HepG2 (cell line): ENCODE results near the gene DIPK1A. TPM values are rescaled to one million over a fixed set of nuclear protein-coding genes. Genes with fewer than 3 reads are reported as not detected.

Source experiments
- AHR ChIP-seq: IDR thresholded peaks from 2 replicates; pipeline ENCODE4 v1.6.1; 2018; ENCODE audit warnings: missing genetic modification reagents, missing compliant biosample characterization
- ELF3 ChIP-seq: IDR thresholded peaks from 2 replicates; pipeline ENCODE4 v1.6.1; 2016; ENCODE audit warnings: missing genetic modification reagents, missing compliant biosample characterization
- FOXO1 ChIP-seq: sonication (generic); formaldehyde crosslinking; IDR thresholded peaks from 2 replicates; pipeline ENCODE4 v1.4.0; 2020; ENCODE audit warnings: missing genetic modification reagents
- ISL2 ChIP-seq: sonication (generic); formaldehyde crosslinking; IDR thresholded peaks from 2 replicates; pipeline ENCODE4 v1.5.0; 2020; ENCODE audit warnings: missing genetic modification reagents
- JUNB ChIP-seq: sonication (generic); formaldehyde crosslinking; IDR thresholded peaks from 2 replicates; pipeline ENCODE4 v1.8.0; 2022; ENCODE audit warnings: missing genetic modification reagents, mild to moderate bottlenecking, borderline replicate concordance
- KLF15 ChIP-seq: sonication (generic); formaldehyde crosslinking; IDR thresholded peaks from 2 replicates; pipeline ENCODE4 v1.8.1; 2023; ENCODE audit warnings: borderline replicate concordance, mild to moderate bottlenecking, inconsistent platforms, missing genetic modification reagents, mixed read lengths
- NFKBIZ ChIP-seq: IDR thresholded peaks from 2 replicates; pipeline ENCODE4 v1.6.1; 2018; ENCODE audit warnings: missing genetic modification reagents, missing compliant biosample characterization
- RARA ChIP-seq: IDR thresholded peaks from 2 replicates; pipeline ENCODE4 v1.6.1; 2016; ENCODE audit warnings: missing genetic modification reagents, missing compliant biosample characterization
- YY1 ChIP-seq: IDR thresholded peaks from 2 replicates; pipeline ENCODE4 v1.6.1; 2011; ENCODE audit warnings: low read length, low read depth, moderate library complexity, mild to moderate bottlenecking; ENCODE audit not compliant: insufficient read depth, insufficient replicate concordance
- ZFP82 ChIP-seq: sonication (generic); formaldehyde crosslinking; IDR thresholded peaks from 2 replicates; pipeline ENCODE4 v1.5.1; 2020; ENCODE audit warnings: mild to moderate bottlenecking, missing genetic modification reagents, borderline replicate concordance
- ZNF124 ChIP-seq: sonication (generic); formaldehyde crosslinking; IDR thresholded peaks from 2 replicates; pipeline ENCODE4 v1.4.0; 2020; ENCODE audit warnings: missing genetic modification reagents
- ZNF264 ChIP-seq: sonication (generic); formaldehyde crosslinking; IDR thresholded peaks from 2 replicates; pipeline ENCODE4 v1.4.0; 2020; ENCODE audit warnings: missing genetic modification reagents
- ZNF317 ChIP-seq: sonication (generic); formaldehyde crosslinking; IDR thresholded peaks from 2 replicates; pipeline ENCODE4 v1.5.0; 2020; ENCODE audit warnings: mild to moderate bottlenecking, missing genetic modification reagents
- ZNF44 ChIP-seq: sonication (generic); formaldehyde crosslinking; IDR thresholded peaks from 2 replicates; pipeline ENCODE4 v1.5.1; 2020; ENCODE audit warnings: mild to moderate bottlenecking, missing genetic modification reagents
- ZNF670 ChIP-seq: sonication (generic); formaldehyde crosslinking; IDR thresholded peaks from 2 replicates; pipeline ENCODE4 v1.8.0; 2022; ENCODE audit warnings: mild to moderate bottlenecking, missing genetic modification reagents, borderline replicate concordance
- polyA plus RNA-seq, 8 experiments: library from polyadenylated mRNA; depleted of rRNA in 3 of 8; stranded (reverse) in 7 of 8; unstranded in 1 of 8; fragments of >200 nt; fragmentation: Illumina TruSeq in 4 of 8; extraction: Trizol in 4 of 8; gene quantifications; 2 replicates each; pipeline versions ENCODE4 v1.2.1 to v1.2.3, GENCODE V29; 2011 to 2016; ENCODE audit warnings: low read depth in 4 of 8, missing spikeins in 1 of 8, mixed read lengths in 1 of 8; ENCODE audit not compliant: insufficient read depth in 1 of 8
- total RNA-seq, 5 experiments: library from RNA; depleted of rRNA; stranded (reverse); fragments of >200 nt; fragmentation: Illumina TruSeq; extraction: Trizol; gene quantifications; 2 replicates each; pipeline ENCODE4 v1.2.3, GENCODE V29; 2016; ENCODE audit warnings: low read depth in 1 of 5
- TF ChIP-seq, protein P1 (sequence below): fragments of 450-650 bp; IDR thresholded peaks from 2 replicates; pipeline ENCODE4 v1.6.1; 2017
- TF ChIP-seq, protein P2 (sequence below): sonication (generic); formaldehyde crosslinking; IDR thresholded peaks from 2 replicates; pipeline ENCODE4 v1.8.0; 2022; ENCODE audit warnings: missing genetic modification reagents, mild to moderate bottlenecking, moderate library complexity, borderline replicate concordance
- TF ChIP-seq, protein P3 (sequence below): conservative IDR thresholded peaks from 2 replicates; pipeline ENCODE4 v1.6.1; 2018; ENCODE audit warnings: missing genetic modification reagents
- TF ChIP-seq, protein P4 (sequence below): sonication (generic); formaldehyde crosslinking; IDR thresholded peaks from 2 replicates; pipeline ENCODE4 v1.5.1; 2020; ENCODE audit warnings: mild to moderate bottlenecking, missing genetic modification reagents
- TF ChIP-seq, protein P5 (sequence below): sonication (generic); formaldehyde crosslinking; IDR thresholded peaks from 2 replicates; pipeline ENCODE4 v1.4.0; 2020; ENCODE audit warnings: missing genetic modification reagents

DIPK1A gene
- total and polyA plus RNA-seq, 2 of the 13 experiments (the other 11 are each of a cell fraction or from before 2014, with no cell fraction given), result 8.4 TPM

DNA sequence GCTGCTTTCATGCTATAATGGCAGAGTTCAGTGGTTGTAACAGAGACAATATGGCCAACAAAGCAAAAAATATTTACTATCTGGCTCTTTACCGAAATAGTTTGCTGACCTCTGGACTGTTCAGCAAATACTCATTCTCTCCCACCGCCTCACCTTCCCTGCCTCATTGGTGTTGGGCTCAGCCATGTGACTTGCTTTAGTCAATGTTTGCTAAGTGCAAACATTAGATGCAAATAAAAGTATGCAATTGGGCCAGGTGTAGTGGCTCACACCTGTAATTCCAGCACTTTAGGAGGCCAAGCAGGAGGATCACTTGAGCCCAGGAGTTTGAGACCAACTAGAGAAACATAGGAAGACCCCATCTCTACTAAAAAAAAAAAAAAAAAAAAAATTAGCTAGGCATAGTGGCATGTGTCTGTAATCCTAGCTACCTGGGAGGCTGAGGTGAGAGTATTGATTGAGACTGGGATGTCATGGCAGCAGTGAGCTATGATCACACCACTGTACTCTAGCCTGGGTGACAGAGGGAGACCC is 74.3 kb downstream of the DIPK1A start (continued):
- TF ChIP-seq, protein P1, sequence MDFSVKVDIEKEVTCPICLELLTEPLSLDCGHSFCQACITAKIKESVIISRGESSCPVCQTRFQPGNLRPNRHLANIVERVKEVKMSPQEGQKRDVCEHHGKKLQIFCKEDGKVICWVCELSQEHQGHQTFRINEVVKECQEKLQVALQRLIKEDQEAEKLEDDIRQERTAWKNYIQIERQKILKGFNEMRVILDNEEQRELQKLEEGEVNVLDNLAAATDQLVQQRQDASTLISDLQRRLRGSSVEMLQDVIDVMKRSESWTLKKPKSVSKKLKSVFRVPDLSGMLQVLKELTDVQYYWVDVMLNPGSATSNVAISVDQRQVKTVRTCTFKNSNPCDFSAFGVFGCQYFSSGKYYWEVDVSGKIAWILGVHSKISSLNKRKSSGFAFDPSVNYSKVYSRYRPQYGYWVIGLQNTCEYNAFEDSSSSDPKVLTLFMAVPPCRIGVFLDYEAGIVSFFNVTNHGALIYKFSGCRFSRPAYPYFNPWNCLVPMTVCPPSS, result no peak
- TF ChIP-seq YY1 (no peak), KLF15 (no peak), ZNF264 (CRISPR knock-in tag) (peak; percentile 64; the same call in 1 of the 2 replicates), ZNF317 (CRISPR knock-in tag) (0 out of 2 replicates have a peak, but pooled peaks have one; percentile 2), ZNF670 (CRISPR knock-in tag) (no peak), NFKBIZ (CRISPR knock-in tag) (no peak), AHR (CRISPR knock-in tag) (no peak), FOXO1 (CRISPR knock-in tag) (peak; percentile 85; the same call in 1 of the 2 replicates), ZFP82 (CRISPR knock-in tag) (no peak), JUNB (CRISPR knock-in tag) (no peak), ELF3 (CRISPR knock-in tag) (peak; percentile 14; the same call in 1 of the 2 replicates), ZNF44 (CRISPR knock-in tag) (no peak), ZNF124 (0 out of 2 replicates have a peak, but pooled peaks have one; percentile 26), RARA (peak; percentile 76), ISL2 (CRISPR knock-in tag) (peak; percentile 82)
- TF ChIP-seq, protein P2, sequence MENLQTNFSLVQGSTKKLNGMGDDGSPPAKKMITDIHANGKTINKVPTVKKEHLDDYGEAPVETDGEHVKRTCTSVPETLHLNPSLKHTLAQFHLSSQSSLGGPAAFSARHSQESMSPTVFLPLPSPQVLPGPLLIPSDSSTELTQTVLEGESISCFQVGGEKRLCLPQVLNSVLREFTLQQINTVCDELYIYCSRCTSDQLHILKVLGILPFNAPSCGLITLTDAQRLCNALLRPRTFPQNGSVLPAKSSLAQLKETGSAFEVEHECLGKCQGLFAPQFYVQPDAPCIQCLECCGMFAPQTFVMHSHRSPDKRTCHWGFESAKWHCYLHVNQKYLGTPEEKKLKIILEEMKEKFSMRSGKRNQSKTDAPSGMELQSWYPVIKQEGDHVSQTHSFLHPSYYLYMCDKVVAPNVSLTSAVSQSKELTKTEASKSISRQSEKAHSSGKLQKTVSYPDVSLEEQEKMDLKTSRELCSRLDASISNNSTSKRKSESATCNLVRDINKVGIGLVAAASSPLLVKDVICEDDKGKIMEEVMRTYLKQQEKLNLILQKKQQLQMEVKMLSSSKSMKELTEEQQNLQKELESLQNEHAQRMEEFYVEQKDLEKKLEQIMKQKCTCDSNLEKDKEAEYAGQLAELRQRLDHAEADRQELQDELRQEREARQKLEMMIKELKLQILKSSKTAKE (CRISPR knock-in tag), result 0 out of 2 replicates have a peak, but pooled peaks have one; percentile 14
- TF ChIP-seq, protein P3, sequence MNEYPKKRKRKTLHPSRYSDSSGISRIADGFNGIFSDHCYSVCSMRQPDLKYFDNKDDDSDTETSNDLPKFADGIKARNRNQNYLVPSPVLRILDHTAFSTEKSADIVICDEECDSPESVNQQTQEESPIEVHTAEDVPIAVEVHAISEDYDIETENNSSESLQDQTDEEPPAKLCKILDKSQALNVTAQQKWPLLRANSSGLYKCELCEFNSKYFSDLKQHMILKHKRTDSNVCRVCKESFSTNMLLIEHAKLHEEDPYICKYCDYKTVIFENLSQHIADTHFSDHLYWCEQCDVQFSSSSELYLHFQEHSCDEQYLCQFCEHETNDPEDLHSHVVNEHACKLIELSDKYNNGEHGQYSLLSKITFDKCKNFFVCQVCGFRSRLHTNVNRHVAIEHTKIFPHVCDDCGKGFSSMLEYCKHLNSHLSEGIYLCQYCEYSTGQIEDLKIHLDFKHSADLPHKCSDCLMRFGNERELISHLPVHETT (CRISPR knock-in tag), result 0 out of 2 replicates have a peak, but pooled peaks have one; percentile 39
- TF ChIP-seq, protein P4, sequence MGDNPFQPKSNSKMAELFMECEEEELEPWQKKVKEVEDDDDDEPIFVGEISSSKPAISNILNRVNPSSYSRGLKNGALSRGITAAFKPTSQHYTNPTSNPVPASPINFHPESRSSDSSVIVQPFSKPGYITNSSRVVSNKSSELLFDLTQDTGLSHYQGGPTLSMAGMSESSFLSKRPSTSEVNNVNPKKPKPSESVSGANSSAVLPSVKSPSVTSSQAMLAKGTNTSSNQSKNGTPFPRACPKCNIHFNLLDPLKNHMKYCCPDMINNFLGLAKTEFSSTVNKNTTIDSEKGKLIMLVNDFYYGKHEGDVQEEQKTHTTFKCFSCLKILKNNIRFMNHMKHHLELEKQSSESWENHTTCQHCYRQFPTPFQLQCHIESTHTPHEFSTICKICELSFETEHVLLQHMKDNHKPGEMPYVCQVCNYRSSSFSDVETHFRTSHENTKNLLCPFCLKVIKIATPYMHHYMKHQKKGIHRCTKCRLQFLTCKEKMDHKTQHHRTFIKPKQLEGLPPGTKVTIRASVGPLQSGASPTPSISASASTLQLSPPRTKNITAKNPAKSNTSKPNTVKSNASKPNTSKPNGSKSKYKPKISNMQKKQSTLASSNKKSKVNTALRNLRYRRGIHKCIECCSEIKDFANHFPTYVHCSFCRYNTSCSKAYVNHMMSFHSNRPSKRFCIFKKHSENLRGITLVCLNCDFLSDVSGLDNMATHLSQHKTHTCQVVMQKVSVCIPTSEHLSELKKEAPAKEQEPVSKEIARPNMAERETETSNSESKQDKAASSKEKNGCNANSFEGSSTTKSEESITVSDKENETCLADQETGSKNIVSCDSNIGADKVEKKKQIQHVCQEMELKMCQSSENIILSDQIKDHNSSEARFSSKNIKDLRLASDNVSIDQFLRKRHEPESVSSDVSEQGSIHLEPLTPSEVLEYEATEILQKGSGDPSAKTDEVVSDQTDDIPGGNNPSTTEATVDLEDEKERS (CRISPR knock-in tag), result no peak
- TF ChIP-seq, protein P5, sequence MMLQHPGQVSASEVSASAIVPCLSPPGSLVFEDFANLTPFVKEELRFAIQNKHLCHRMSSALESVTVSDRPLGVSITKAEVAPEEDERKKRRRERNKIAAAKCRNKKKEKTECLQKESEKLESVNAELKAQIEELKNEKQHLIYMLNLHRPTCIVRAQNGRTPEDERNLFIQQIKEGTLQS, result no peak
